Esophagus mucosa (tissue), 1 donor: Measurements from ENCODE around the gene ASPHD1. TPM values are rescaled to one million over a fixed set of nuclear protein-coding genes. Genes with fewer than 3 reads are reported as not detected.

Experiments used
- ATAC-seq: fragments of 200-7000 bp; cut with Tn5 transposase; one replicate; pipeline ENCODE4 v1.9.1; 2020
- total RNA-seq: library from RNA; stranded (reverse); gene quantifications from one replicate; pipeline ENCODE4 v1.2.4, GENCODE V29; 2023
- donor health status: DM: yes; HTN: yes; CAD: no.

The ASPHD1 gene
- total RNA-seq, 1 donor from 2014 or later = 1.00 TPM

DNA sequence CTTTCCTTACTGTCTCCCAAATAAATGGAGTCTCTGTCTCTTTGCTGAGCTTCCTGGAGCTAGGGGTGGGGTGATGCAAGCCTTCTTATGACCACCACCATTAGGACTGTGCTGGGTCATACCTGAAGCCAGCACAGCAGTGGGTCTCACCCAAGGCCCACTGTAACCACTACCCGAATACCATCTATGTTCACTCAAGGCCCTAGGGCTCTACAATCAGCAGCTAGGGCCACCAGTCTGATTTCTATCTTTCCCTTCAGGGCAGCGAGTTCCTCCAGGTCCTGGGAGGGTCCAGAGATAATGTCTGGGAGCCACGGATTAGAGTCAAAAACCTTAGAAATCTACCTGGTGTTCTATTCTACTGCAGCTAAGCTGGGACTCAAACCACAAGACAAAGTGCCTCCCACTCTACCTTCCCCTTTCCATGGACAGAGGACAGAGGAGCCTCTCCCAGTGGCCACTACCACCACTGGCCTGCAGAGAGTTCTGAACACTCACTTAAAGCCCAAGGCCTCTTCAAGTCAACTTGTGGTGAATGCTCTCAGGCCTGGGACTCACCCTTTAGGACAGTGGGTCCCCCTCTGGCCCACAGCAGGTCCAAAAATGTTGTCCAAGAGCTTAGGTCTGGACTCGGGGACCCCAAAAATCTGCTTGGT lies 50.6 kb downstream of the ASPHD1 start:
- no peak for ATAC-seq

DNA sequence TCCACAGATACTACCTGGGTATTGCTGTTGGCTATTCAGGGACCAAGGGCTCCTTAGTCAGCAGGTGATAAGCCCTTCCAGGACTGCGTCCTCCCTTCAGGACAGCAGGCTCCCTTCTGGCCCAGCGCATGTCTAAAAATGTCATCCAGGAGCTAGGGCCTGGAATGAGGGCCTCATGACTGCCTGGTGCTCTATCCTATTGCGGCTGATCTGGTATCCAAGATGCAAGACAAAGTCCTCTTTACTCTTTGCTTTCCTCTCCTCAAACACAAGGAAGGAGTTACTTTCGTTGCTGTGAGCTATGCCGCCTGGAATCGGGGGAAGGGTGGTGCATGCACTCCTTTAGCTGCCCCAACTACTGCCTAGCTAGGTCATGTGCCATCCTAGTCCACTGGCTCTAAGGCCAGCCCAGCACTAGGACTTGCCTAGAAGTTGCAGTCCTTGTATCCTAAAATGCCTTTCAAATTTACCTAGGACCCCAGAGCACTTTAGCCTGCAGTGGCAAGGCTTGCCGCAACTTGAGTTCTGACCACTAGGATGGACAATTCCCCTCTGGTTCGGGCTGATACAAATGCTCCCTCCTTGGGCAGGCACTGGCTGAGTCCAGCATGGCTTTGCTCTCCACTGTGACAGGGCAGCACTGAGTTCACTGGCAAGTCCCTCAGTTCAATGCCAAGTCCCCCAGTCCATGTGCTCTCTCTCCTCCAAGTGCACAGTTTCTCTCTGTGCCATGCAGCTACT lies 51.5 kb downstream of the ASPHD1 start:
- ATAC-seq = no peak

Other genes starting within 250 kb of the ASPHD1 start
- 0.60 TPM for gene SPN, start 237.2 kb upstream of the ASPHD1 start, total RNA-seq
- 0.60 TPM for gene QPRT, start 221.3 kb upstream of the ASPHD1 start, total RNA-seq
- gene C16orf54, start 154.5 kb upstream of the ASPHD1 start, total RNA-seq = 0.36 TPM
- gene ZG16, start 122.2 kb upstream of the ASPHD1 start, total RNA-seq = not detected
- 28.7 TPM for gene KIF22, start 109.7 kb upstream of the ASPHD1 start, total RNA-seq
- 169 TPM for gene MAZ, start 94.0 kb upstream of the ASPHD1 start, total RNA-seq
- gene PRRT2, start 88.3 kb upstream of the ASPHD1 start, total RNA-seq = not detected
- 13.4 TPM for gene PAGR1, start 84.3 kb upstream of the ASPHD1 start, total RNA-seq
- gene MVP, start 80.0 kb upstream of the ASPHD1 start, total RNA-seq = 67.9 TPM
- 36.9 TPM for gene CDIPT, start 37.3 kb upstream of the ASPHD1 start, total RNA-seq
- gene SEZ6L2, start 938 bp upstream of the ASPHD1 start, total RNA-seq = 2.9 TPM
- 11.1 TPM for gene KCTD13, start 25.7 kb downstream of the ASPHD1 start, total RNA-seq
- gene TMEM219, start 61.6 kb downstream of the ASPHD1 start, total RNA-seq = 74.5 TPM
- 17.7 TPM for gene TAOK2, start 73.4 kb downstream of the ASPHD1 start, total RNA-seq
- gene HIRIP3, start 95.1 kb downstream of the ASPHD1 start, total RNA-seq = 7.1 TPM
- gene INO80E, start 95.8 kb downstream of the ASPHD1 start, total RNA-seq = 37.0 TPM
- 0.20 TPM for gene DOC2A, start 110.5 kb downstream of the ASPHD1 start, total RNA-seq
- not detected for gene C16orf92, start 122.7 kb downstream of the ASPHD1 start, total RNA-seq
- 0.20 TPM for gene TLCD3B, start 130.8 kb downstream of the ASPHD1 start, total RNA-seq
- 1,863 TPM for gene ALDOA, start 165.3 kb downstream of the ASPHD1 start, total RNA-seq
- gene PPP4C, start 175.5 kb downstream of the ASPHD1 start, total RNA-seq = 112 TPM
- gene TBX6, start 191.4 kb downstream of the ASPHD1 start, total RNA-seq = 3.6 TPM
- gene YPEL3, start 195.7 kb downstream of the ASPHD1 start, total RNA-seq = 22.8 TPM
- 85.3 TPM for gene GDPD3, start 213.0 kb downstream of the ASPHD1 start, total RNA-seq
- gene MAPK3, start 222.7 kb downstream of the ASPHD1 start, total RNA-seq = 126 TPM